ENCODE measurements around the gene DYNLT2B.

GRCh38 chr3:196314597-196314996, 3.4 kb downstream of the DYNLT2B start:
- TF ChIP-seq CTCF (IDR thresholded peaks at IDR 0.05; ENCODE audit: poor library complexity) (no peak), EZH2 (IDR thresholded peaks at IDR 0.05; ENCODE audit: borderline replicate concordance) (no peak)
